GM23248 (cell line): Measurements from ENCODE around the gene EML2.

Source experiments
- EZH2 ChIP-seq: fragments of 200-600 bp; sonication (generic); IDR thresholded peaks from 2 replicates; pipeline ENCODE4 v1.6.1; 2018; ENCODE audit warnings: antibody characterized with exemption, mild to moderate bottlenecking; ENCODE audit not compliant: insufficient read depth, poor library complexity, severe bottlenecking
- EZH2phosphoT487 ChIP-seq: fragments of 200-600 bp; sonication (generic); IDR thresholded peaks from 2 replicates; pipeline ENCODE4 v1.6.1; 2018; ENCODE audit warnings: antibody characterized with exemption, moderate library complexity, mild to moderate bottlenecking, low read depth; ENCODE audit not compliant: insufficient read depth

DNA sequence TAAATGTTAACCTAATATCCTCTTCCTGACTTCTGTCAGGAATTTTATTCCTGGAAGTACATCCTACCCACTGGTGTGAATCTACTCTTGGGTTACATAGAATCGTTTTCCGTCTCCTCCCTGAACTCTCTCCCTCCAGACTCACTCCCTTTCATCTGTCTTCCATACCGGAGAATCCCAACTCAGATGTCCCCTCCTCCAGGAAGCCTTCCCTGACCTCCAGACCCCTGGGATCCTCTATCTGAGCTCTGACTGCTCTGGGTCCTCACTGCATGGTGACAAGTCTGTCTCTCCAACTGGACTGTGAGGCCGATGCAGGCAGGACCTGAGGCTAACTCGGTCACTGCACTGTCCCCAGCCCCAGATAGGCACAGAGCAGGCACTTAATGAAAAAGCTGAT lies 79.2 kb downstream of the EML2 start:
- TF ChIP-seq EZH2 (no peak), EZH2phosphoT487 (no peak)
